HG02943 (cell line): ENCODE measurements around the gene PRDM16.

ENCODE experiments used
- ATAC-seq: cut with Tn5 transposase; IDR thresholded peaks from one replicate; pipeline ENCODE4 v1.9.1; 2021; ENCODE audit warnings: mild to moderate bottlenecking, low read depth, moderate library complexity; ENCODE audit not compliant: unreplicated experiment

The PRDM16 gene

DNA sequence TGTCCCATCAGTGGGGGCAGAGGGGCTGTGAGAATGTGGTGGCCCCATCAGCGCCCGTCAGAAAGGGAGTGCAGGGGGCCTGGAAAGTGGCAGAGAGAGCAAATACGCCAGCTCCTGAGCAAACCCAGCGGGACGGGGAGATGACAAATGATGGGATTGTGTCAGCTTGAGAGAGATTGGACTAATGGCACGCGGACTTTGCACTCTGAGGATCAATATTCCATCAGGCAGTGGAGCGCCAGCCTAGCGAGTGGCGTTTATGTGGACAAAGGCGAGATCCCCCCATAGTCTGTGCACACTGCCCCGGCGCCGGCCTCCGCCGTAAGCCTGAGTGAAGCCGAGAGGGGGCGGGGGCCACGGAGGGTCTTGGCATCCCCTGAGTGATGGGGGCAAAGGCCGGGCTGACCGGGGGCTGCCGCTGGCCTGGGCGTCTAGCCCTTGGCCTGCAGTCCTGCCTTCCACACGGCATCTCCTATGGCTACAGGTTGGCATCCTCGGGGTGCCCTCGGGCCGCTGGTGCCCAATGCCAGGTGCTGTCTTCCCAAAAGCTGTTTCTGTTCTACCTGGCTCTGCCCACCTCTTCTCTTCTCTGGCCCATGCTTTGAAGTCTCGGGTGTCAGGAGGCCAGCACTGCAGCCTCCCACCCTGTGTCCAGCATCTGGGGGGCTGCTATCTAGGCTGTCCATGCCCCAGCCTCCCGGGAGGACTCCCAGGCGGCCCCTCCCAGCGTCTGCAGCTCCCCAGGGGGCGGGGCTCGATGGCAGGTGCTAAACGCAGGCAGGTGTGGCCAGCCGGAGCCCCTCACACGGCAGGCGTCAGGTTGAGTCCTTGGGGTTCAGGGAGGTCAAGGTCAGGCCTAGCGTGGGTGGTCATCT, 46.5 kb downstream of the PRDM16 start:
- no peak for ATAC-seq

DNA sequence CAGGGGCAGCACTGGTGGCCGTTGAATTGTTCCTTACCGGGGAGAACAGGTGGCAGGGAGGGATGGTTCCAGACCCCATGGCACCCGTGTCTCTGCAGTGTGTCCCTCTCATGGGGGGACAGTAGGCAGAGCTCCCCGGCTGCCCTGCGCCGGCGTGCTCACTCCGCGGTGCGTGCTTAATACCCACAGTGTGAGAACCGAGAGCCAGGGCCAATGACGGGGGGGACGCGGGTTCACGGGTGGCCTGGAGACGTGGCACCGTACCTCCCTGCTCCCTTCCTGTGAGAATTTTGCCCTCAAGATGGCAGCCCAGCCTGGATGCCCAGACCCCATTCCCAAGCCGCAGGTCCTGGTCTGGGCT, 47.1 kb downstream of the PRDM16 start:
- ATAC-seq: no peak

DNA sequence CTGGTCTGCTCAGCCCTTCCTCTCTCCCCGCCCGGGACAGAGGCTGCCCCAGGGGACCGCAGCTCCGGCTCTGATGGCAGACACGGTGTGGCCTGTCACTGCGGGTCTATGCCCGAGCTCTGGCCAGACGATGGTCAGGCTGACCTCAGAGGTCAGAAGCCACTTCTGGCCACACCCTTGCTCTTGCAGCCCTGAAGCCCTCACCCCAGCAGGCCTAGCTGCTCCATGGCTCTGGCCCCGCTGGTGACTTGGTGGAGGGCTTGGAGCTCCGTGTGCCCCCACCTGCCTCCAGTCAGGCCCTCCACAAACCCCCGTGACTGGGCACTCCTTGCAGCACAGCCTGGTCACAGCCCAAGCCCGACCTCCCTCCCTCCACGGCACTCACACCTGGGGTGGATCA, 47.6 kb downstream of the PRDM16 start:
- no peak for ATAC-seq

DNA sequence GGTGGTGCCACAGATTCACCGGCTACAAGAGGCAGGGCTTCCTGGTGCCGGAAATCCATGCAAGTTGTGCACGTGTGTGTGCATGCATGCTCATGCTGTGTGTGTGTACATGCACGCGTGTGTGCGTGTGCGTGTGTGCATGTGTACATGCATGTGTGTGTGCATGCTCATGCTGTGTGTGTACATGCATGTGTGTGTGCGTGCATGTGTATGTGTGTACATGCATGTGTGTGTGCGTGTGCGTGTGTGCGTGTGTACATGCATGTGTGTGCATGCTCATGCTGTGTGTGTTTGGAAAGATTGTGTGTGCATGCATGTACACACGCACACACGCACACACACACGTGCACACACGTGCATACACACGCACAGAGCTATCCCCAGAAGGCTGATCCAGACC, 48.9 kb downstream of the PRDM16 start:
- ATAC-seq: no peak

DNA sequence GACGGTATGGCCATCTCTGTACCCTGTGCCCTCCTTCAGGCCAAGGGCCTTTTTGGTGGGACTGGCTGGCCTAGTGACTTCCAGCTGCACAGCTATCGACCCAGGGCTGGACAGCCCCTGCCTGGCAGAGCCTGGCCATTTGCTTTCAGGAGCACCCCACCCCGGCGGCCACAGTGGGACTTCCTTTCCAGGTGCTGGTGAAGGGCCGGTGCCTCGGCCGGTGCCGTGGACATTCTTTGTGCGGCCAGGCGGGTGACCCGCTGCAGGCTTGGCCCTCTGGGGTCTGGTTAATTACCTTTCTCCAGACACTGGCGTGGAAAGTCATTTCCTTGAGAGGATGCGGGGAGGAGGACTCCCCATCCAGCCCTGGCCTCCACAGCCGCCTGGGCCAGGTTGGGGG, 50.1 kb downstream of the PRDM16 start:
- ATAC-seq: no peak

DNA sequence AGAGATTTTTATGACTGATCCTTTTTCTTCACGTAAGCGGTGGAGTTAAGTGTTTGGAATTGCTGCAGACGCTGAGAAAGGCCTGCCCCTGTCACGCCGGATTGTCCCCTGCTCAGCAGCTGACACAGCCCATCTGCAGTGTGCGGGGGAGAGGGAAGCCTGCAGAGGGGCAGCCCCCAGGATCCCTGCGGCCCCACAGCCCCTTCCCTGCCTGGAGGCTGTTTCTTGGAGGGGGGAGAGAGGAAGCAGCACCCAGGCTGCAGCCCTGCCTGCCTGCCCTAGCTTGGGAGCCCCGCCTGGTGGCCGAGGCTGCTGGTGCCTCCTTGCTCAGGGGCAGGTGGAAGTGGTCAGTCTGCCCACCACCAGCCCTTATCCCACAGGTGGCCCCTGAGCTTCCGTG, 50.7 kb downstream of the PRDM16 start:
- ATAC-seq: no peak

DNA sequence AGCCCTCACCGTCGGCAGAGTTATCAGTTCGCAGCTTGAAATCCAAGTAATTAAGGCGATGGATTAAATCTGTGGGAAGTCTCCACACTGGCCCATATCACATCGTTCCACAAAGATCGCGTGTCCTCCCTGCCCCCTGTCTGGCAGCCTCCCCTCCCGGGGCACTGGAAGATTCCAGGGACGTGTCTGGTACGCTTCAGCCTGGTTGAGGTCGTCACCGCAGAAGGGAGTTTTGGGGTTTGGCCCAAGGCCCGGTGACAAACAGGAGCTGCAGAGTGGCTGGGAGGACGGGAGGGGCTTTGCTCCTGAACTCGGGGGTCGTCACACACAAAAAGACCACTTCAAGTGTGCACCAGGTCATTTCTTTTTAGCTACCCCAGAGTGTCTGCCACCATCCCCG, 51.1 kb downstream of the PRDM16 start:
- ATAC-seq: no peak

DNA sequence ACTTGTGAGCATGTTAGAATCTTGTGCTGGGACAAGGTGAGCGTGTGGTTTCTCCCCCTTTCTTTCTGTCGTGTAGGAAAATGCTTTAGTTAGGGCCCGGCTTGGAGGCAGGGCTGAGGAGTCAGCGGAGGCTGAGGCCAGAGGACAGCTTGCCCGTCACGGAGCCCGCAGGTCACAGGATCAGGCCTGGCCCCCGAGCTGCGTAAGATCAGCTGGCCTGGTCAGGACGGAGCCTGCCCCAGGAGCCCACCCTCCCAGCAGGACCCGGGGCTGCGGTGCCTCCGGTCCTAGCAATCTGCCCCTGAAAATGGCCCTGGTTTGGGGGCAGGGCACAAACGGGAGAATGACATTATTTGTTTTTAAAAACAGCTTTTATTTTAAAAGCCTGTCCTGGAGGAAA, 52.0 kb downstream of the PRDM16 start:
- no peak for ATAC-seq

DNA sequence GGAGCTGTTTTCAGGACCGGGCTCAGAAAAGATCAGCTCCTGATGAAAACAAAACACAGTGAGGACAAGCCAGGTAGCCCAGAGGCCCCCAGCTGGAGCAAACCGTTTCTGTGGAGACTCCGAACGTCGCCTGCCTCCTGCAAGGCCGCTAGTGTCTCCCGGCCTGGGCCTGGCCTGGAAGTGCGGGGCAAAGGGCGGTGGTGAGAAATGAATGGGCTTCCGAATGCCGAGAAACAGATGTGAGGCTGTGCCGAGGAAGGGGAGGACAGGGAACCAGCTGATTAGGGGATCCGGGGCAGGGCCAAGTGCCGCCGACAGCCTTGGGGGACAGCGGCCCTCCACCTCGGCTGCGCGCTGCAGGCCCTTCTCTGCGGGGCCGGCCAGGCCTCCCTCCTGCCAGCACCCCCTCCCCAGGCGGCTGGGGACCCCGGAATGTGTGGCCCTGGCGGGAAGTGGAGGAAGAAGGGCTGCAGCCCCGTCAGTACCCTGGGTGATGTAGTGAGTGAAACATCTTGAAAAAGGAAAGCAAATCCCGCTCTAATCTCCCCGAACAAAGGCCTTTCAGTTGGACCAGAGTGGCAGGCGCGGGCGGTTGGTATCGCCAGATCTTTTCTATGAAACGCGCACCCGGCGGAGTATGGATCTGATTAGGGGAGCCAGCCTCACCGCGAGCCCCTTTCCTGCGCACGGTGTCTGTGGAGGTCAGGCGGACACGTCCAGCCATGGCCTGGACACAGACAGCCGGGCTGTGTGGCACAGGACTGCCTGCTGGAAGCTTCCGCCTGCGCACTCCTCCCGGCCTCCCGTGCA, 52.6 kb downstream of the PRDM16 start:
- no peak for ATAC-seq

DNA sequence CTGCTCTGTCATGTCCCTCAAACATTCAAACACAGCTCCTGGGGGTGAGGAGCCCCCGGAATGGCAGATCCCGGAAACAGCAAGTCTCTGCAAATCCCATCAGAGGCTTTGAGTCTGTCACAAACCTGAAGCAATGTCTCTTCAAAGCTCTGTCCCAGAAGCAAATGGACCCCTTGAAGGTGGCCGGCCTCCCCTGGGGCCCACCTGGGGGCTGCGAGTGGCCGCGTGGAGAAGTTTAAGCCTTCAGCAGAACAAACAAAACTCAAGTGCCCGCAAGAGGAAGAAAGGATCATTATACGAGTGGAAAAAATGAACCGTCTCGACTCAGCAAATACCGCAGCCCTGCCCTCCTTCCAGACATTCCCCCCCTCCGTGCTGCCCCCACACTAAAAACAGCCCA, 53.3 kb downstream of the PRDM16 start:
- ATAC-seq: no peak

DNA sequence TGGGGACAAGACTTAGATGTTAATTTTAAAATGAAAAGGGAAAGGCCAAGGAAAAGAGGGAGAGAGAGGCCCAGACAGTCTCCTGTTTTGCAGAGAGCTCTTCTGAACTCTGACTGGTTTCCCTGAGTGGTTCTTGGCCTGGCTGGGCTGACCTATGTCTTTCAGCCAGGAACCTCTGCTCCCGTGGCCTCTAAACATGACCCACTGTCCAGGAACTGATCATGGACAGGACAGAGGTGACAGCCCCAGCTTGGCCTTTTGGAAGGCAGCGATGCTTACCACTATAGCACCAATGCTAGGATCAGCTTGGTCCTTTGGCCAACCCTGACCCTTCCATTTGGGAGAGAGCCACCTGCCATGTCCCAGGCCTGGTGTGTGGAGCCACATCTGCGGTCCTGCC, 55.2 kb downstream of the PRDM16 start:
- no peak for ATAC-seq

DNA sequence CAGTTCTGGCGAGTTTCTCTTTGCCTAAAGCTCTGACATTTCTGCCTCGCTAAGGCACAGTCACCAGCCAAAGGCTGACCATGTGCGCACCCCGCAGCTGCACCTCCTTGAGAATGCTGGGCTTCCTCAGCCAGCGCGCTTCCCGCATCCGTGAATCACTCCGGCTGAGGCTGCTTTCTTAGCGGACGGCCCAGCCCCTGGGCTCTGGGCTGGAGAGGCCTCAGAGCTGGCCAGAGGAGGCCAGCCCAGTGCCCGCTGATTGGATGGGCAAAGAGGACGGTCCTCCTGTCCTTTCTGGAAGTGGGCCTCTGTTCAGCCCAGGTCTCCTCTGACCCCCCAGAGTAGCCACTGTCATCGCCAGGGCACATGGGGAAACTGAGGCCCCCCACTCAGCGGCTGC, 56.1 kb downstream of the PRDM16 start:
- ATAC-seq: no peak

DNA sequence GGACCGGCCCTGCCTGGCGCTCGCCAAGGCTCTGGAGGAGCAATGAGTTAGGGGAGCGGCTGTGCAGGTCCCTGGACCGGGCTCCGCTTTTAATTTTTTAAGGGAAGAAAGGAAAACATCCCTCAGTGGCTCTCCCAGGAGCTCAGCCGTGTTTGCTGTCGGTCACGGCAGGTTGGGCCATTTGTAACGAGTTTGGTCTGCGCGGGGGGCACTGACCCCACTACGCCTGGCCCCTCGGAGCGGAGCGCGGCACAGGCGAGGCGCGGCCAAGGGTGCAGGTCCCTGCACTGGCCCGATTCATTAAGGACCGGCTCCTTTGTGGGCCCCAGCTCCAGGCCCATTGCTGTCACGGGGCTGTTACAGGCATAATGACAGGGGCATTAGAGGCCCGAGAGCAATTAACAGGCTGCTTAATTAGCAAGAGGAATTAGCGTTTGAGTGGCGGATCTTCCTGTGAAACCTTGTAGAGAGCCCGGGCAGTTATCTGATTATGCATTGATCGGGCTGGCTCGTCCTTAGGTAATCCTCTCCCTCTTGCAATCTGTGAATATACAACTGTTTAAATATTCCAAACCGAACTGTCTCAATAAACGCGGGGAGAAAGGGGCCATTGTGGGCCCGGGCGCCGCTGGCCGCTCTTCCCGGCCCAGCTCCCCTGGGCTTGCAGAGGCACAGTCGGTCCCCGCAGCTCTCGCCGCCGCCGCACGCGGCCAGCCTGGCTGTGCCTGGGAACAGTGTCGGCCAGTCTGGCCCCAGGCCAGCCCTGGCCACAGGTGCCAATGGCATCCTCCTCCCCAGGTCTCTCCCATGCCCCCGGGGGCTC, 56.8 kb downstream of the PRDM16 start:
- no peak for ATAC-seq

DNA sequence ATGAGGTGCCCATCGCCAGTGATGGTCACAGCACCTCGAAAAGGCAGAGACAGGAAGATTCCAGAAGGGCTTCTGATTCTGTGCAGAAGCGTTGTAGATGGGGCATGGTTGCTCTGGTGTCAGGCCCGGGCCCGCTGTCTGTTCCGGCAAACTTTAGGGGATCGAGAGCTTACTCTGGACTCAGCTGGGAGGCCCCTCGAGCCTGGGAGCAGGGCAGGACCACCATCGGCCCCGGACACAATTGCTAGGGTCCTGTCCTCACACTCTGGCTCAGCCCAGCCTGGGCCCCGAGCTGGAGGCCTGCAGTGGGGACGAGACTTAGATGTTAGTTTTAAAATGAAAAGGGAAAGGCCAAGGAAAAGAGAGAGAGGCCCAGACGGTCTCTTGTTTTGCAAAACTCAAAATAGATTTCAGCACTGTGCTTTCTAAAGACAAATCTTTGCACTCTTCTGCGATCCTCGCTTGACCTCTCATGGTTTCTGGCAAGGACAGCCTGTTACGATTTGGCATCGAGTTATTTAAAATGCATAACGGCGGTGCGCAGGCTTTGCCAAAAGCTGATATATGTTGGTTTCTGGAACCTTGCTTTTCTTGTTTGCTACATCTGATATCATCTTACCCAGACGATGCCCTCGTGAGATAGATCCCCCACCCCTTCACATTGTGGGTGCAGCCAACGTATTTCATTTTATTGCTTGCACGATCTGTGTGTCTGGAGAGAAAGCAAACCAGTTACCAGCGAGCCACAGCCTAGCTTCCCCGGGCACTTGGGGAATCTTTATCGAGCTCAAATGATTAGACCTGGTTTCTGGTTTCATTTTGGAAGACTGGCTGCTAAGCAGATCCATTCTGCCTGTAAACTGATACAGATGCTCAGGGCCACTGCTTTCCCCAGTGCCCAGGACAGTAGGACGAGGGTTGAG, 58.0 kb downstream of the PRDM16 start:
- ATAC-seq: no peak

DNA sequence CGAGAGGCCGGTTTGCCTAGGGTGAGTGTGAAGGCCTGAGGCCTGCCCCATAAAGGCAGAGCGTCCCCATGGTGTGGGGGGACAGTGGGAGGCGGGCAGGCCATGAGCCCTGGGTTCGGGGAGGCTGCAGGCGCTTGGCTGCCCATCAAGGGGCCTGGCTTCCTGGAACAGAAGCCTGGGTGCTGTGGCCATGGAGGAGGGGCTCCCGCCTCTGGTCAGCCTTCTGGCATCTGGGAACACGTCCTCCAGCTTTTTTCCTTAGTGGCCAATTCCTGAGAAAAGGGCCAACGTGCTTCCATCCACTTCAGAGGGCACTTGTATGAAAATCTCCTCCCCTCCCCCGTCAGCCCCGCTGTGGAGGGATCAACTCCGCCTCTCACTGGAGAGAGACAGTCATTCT, 58.7 kb downstream of the PRDM16 start:
- ATAC-seq: no peak

DNA sequence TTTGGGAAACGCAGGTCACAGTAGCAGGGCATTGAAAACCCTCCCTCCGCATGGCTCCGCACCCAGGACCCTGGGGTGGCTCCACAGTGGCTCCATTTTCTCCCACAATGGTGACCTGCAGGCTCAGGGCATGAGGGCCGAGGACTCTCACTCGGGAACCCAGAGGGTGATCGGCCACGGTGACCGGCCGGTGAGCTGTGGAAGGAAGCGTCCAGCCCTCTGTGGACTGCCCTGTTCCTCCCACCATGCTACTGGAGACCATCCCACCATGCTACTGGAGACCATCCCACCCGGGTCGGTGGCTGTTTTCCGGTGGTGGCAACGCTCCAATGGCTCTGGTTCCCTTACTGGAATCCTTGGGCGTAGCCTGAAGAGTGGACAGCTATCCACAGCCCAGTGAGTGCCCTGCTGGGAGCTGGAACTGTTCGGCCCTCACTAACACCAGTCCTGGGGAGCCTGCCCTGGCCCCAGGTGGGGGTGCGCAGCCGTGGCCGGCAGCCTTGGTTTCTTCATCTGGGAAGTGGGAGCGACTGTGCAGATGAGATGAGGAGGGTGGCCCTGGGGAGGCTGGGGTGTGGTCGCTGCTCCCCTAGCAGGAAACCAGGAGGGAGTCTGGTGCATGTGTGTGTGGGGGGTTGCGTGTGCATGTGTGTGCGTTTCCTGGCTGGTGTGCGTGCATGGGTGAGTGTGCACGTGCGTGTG, 59.6 kb downstream of the PRDM16 start:
- no peak for ATAC-seq

DNA sequence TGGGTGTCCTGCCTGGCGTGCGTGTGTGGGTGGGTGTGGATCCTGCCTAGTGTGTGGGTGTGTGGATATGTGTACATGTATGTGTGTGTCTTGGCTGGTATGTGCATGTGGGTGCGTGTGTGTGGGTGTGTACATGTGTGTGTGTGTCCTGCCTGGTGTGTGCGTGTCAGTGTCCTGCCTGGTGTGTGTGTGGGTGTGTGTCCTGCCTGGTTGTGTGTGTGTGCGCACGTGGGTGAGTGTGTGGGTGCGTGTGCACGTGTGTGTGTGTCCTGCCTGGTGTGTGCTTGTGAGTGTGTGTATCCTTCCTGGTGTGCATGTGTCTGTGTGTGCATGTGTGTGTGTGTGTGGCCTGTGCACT, 60.1 kb downstream of the PRDM16 start:
- ATAC-seq: no peak

DNA sequence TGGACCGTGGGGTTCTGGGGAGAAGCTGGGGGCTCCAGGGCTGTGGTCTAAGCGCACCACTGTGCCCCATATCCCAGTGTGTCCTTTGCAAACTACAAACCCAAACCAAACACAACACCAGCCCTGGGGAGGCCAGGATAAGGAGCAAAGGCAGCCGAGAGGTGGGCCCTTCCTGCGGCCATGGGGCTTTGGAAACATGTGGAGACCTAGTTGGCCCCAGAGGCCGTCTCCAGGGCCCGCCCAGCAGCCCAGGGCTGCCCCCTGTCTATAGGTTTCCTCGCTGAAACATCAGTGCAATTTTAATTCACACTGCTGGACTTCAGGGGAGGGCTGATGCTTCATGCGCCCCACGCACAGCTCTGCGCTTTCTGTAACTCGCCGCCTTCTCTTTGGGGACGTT, 61.3 kb downstream of the PRDM16 start:
- ATAC-seq: no peak

DNA sequence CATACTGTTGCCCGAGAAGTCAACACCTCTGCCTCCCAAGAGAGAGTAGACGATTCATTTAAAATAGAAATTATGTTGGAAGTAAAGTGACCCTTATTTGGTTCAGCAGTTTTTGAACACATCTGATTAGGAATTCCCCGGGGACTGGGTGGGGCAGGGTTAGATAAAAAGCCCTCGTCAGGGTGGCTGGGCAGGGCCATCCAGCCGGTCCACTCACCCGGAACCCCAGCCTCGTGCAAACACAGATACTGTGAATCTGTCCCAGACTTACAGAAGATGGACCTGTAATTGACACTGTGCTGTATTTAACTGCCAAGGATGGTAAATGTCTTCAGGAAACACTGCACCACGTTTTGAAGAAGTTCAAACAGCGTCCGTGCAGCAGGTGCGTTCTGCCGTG, 63.7 kb downstream of the PRDM16 start:
- ATAC-seq: no peak

DNA sequence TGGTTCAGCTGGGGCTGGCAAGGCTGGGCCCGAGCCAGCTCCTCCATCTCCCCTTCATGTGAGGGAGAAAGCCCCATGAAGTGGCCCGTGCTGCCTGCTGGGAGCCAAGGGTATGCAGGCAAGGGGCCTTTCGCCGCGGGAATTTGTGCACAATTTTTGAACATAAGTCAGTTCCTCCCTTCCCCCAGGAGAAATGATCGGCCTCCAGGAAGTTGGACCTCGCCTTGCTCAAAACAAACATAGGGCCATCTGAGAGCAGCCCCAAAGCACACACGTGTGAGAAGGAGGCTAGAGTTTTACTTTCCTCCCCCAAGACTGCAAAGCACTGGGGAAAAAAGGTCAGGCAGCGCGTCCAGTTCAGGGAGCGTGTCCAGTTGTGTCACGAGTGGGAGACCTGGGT, 64.7 kb downstream of the PRDM16 start:
- no peak for ATAC-seq
